Non-pigmented ciliary epithelial cell (primary cell): ENCODE measurements around the gene LDHA.
A peak's percentile ranks its signal among the peaks of the same experiment; 100 is the strongest.
"Not testable (repeated sequence)": the region's sequence is repeated elsewhere in the genome, so short reads cannot be mapped to it uniquely, and the experiment has no call there.

Experiments
- DNase-seq: peaks from one replicate; pipeline ENCODE4 v3.0.0-alpha.2; 2010; ENCODE audit warnings: low read depth

Gene LDHA

GRCh38 chr11:18394928-18395734 lies 768 bp downstream of the LDHA start:
- DNase-seq: no peak

GRCh38 chr11:18395735-18396504 lies 1.6 kb downstream of the LDHA start:
- peak; percentile 97 for DNase-seq

- DNase-seq: no peak
These were observed 3.6 kb downstream of the LDHA start for GRCh38 chr11:18397921-18398320.

- not testable (repeated sequence) for DNase-seq
These were observed 6.7 kb downstream of the LDHA start for GRCh38 chr11:18401077-18401476.

- no peak for DNase-seq
These were observed 9.7 kb downstream of the LDHA start for GRCh38 chr11:18404062-18404461.

- DNase-seq: not testable (repeated sequence)
These were observed 13.0 kb downstream of the LDHA start for GRCh38 chr11:18407400-18407799.

GRCh38 chr11:18408558-18409291 lies 14.4 kb downstream of the LDHA start:
- DNase-seq: no peak

- no peak for DNase-seq
These were observed 22.1 kb downstream of the LDHA start for GRCh38 chr11:18416459-18416858.

GRCh38 chr11:18419040-18419439 lies 24.7 kb downstream of the LDHA start:
- DNase-seq: no peak

- no peak for DNase-seq
These were observed 25.7 kb downstream of the LDHA start for GRCh38 chr11:18420067-18420466.

GRCh38 chr11:18427240-18427639 lies 32.9 kb downstream of the LDHA start:
- no peak for DNase-seq

GRCh38 chr11:18429332-18429731 lies 35.0 kb downstream of the LDHA start:
- DNase-seq: no peak

- DNase-seq: no peak
These were observed 44.3 kb downstream of the LDHA start for GRCh38 chr11:18438691-18439090.

GRCh38 chr11:18449251-18449650 lies 54.9 kb downstream of the LDHA start:
- no peak for DNase-seq

- DNase-seq: no peak
These were observed 58.6 kb downstream of the LDHA start for GRCh38 chr11:18452927-18453326.

GRCh38 chr11:18455686-18456372 lies 61.5 kb downstream of the LDHA start, which contains the start of gene LDHAL6A:
LDHAL6A (plus strand) TSS chr11:18455856; CDS start chr11:18456681, 825 bp downstream.
- no peak for DNase-seq

- DNase-seq: no peak
These were observed 63.1 kb downstream of the LDHA start for GRCh38 chr11:18457450-18457849.
